Activated T-cell treated with anti-CD3 and anti-CD28 coated beads, Interleukin-2, amount 50 U/mL, for 1 hour (primary cell): ENCODE measurements around the gene MEF2A.
"Not testable (repeated sequence)": the region's sequence is repeated elsewhere in the genome, so short reads cannot be mapped to it uniquely, and the experiment has no call there.

ENCODE experiments used
- DNase-seq: peaks from one replicate; pipeline ENCODE4 v3.0.0-alpha.2; 2020

Gene MEF2A

GRCh38 chr15:99565299-99566156 is at the start of gene MEF2A:
Gene MEF2A, plus strand, starts transcription at chr15:99565984. Its CDS starts 67,136 bp downstream, at chr15:99633120.
- DNase-seq: peak; percentile 90

- no peak for DNase-seq
Observed at GRCh38 chr15:99518191-99518590, 47.6 kb upstream of the MEF2A start.

- DNase-seq: not testable (repeated sequence)
Observed at GRCh38 chr15:99519366-99519765, 46.4 kb upstream of the MEF2A start.

GRCh38 chr15:99522288-99522687 is 43.5 kb upstream of the MEF2A start:
- DNase-seq: no peak

- DNase-seq: no peak
Observed at GRCh38 chr15:99526176-99526575, 39.6 kb upstream of the MEF2A start.

- DNase-seq: no peak
Observed at GRCh38 chr15:99526671-99527070, 39.1 kb upstream of the MEF2A start.

- DNase-seq: no peak
Observed at GRCh38 chr15:99536422-99537040, 29.3 kb upstream of the MEF2A start.

- no peak for DNase-seq
Observed at GRCh38 chr15:99537344-99537743, 28.4 kb upstream of the MEF2A start.

- no peak for DNase-seq
Observed at GRCh38 chr15:99538261-99538660, 27.5 kb upstream of the MEF2A start.

- no peak for DNase-seq
Observed at GRCh38 chr15:99542828-99543227, 23.0 kb upstream of the MEF2A start.

- no peak for DNase-seq
Observed at GRCh38 chr15:99545605-99546004, 20.2 kb upstream of the MEF2A start.

GRCh38 chr15:99546441-99547100 is 19.2 kb upstream of the MEF2A start:
- no peak for DNase-seq

GRCh38 chr15:99547517-99547916 is 18.3 kb upstream of the MEF2A start:
- no peak for DNase-seq

- no peak for DNase-seq
Observed at GRCh38 chr15:99550077-99550476, 15.7 kb upstream of the MEF2A start.

GRCh38 chr15:99552111-99552510 is 13.7 kb upstream of the MEF2A start:
- DNase-seq: no peak

- DNase-seq: no peak
Observed at GRCh38 chr15:99554880-99555488, 10.8 kb upstream of the MEF2A start.

GRCh38 chr15:99556011-99556410 is 9.8 kb upstream of the MEF2A start:
- DNase-seq: no peak

- no peak for DNase-seq
Observed at GRCh38 chr15:99556578-99556977, 9.2 kb upstream of the MEF2A start.

GRCh38 chr15:99558084-99558483 is 7.7 kb upstream of the MEF2A start:
- no peak for DNase-seq

GRCh38 chr15:99558571-99558970 is 7.2 kb upstream of the MEF2A start:
- no peak for DNase-seq

GRCh38 chr15:99561476-99562230 is 4.1 kb upstream of the MEF2A start:
- no peak for DNase-seq

- no peak for DNase-seq
Observed at GRCh38 chr15:99562238-99562637, 3.5 kb upstream of the MEF2A start.
